Measurements from ENCODE around the gene GOLGA3.
"Not testable (repeated sequence)": the region's sequence is repeated elsewhere in the genome, so short reads cannot be mapped to it uniquely, and the experiment has no call there.

The GOLGA3 gene

GRCh38 chr12:132828706-132829534 lies at the start of gene GOLGA3:
Gene GOLGA3, minus strand, starts transcription at chr12:132828869. Its CDS starts 6,741 bp downstream, at chr12:132822128.
- peak; percentile 87 for DNase-seq (ENCODE audit: low read depth)

- not testable (repeated sequence) for DNase-seq (ENCODE audit: low read depth)
Measured at GRCh38 chr12:132874620-132875019, 46.0 kb upstream of the GOLGA3 start.

- DNase-seq (ENCODE audit: low read depth): no peak
Measured at GRCh38 chr12:132874175-132874574, 45.5 kb upstream of the GOLGA3 start.

- no peak for DNase-seq (ENCODE audit: low read depth)
Measured at GRCh38 chr12:132873724-132874123, 45.1 kb upstream of the GOLGA3 start.

- no peak for DNase-seq (ENCODE audit: low read depth)
Measured at GRCh38 chr12:132872975-132873421, 44.3 kb upstream of the GOLGA3 start.

- DNase-seq (ENCODE audit: low read depth): no peak
Measured at GRCh38 chr12:132872073-132872855, 43.6 kb upstream of the GOLGA3 start.

GRCh38 chr12:132869551-132869950 lies 40.9 kb upstream of the GOLGA3 start:
- no peak for DNase-seq (ENCODE audit: low read depth)

- DNase-seq (ENCODE audit: low read depth): peak; percentile 14
Measured at GRCh38 chr12:132866251-132866828, 37.7 kb upstream of the GOLGA3 start.

- no peak for DNase-seq (ENCODE audit: low read depth)
Measured at GRCh38 chr12:132861558-132861957, 32.9 kb upstream of the GOLGA3 start.

- no peak for DNase-seq (ENCODE audit: low read depth)
Measured at GRCh38 chr12:132858718-132859266, 30.1 kb upstream of the GOLGA3 start.

GRCh38 chr12:132857019-132857418 lies 28.4 kb upstream of the GOLGA3 start:
- DNase-seq (ENCODE audit: low read depth): not testable (repeated sequence)

GRCh38 chr12:132856581-132856980 lies 27.9 kb upstream of the GOLGA3 start:
- DNase-seq (ENCODE audit: low read depth): no peak

- DNase-seq (ENCODE audit: low read depth): not testable (repeated sequence)
Measured at GRCh38 chr12:132855211-132855610, 26.5 kb upstream of the GOLGA3 start.

- no peak for DNase-seq (ENCODE audit: low read depth)
Measured at GRCh38 chr12:132853285-132854092, 24.8 kb upstream of the GOLGA3 start.

GRCh38 chr12:132852496-132852895 lies 23.8 kb upstream of the GOLGA3 start:
- DNase-seq (ENCODE audit: low read depth): no peak

GRCh38 chr12:132851465-132851864 lies 22.8 kb upstream of the GOLGA3 start:
- DNase-seq (ENCODE audit: low read depth): no peak

- no peak for DNase-seq (ENCODE audit: low read depth)
Measured at GRCh38 chr12:132850291-132850690, 21.6 kb upstream of the GOLGA3 start.

- DNase-seq (ENCODE audit: low read depth): no peak
Measured at GRCh38 chr12:132848521-132848920, 19.9 kb upstream of the GOLGA3 start.

- no peak for DNase-seq (ENCODE audit: low read depth)
Measured at GRCh38 chr12:132847363-132848356, 19.0 kb upstream of the GOLGA3 start.

- not testable (repeated sequence) for DNase-seq (ENCODE audit: low read depth)
Measured at GRCh38 chr12:132844681-132845080, 16.0 kb upstream of the GOLGA3 start.
